ENCODE results near the gene PTRH1.

PTRH1 gene

GRCh38 chr9:127751269-127752054 is 36.0 kb upstream of the PTRH1 start:
- Histone ChIP-seq H3K4me3 (ENCODE audit: low read length) (no peak overlapping the region), H3K4me1 (ENCODE audit: insufficient read depth, low read length) (peaks cover 13% of the 10 kb centered on the region), H3K9me3 (ENCODE audit: low read length) (no peaks in the 10 kb centered on the region), H2AFZ (ENCODE audit: low read depth, low read length) (no peak overlapping the region), H3K36me3 (ENCODE audit: insufficient read depth, low read length) (peaks cover 6% of the 10 kb centered on the region), H3K27me3 (ENCODE audit: insufficient read depth, low read length) (peaks cover 29% of the 10 kb centered on the region)

- no peaks in the 10 kb centered on the region for H3K4me1 ChIP-seq (ENCODE audit: insufficient read depth, low read length)
- H3K27me3 ChIP-seq (ENCODE audit: insufficient read depth, low read length): peaks cover 18% of the 10 kb centered on the region
- H2AFZ ChIP-seq (ENCODE audit: low read depth, low read length): no peak overlapping the region
- no peaks in the 10 kb centered on the region for H3K9me3 ChIP-seq (ENCODE audit: low read length)
- peaks cover 6% of the 10 kb centered on the region for H3K36me3 ChIP-seq (ENCODE audit: insufficient read depth, low read length)
- no peak overlapping the region for H3K4me3 ChIP-seq (ENCODE audit: low read length)
Measured at GRCh38 chr9:127749090-127749787, 33.8 kb upstream of the PTRH1 start.

DNA sequence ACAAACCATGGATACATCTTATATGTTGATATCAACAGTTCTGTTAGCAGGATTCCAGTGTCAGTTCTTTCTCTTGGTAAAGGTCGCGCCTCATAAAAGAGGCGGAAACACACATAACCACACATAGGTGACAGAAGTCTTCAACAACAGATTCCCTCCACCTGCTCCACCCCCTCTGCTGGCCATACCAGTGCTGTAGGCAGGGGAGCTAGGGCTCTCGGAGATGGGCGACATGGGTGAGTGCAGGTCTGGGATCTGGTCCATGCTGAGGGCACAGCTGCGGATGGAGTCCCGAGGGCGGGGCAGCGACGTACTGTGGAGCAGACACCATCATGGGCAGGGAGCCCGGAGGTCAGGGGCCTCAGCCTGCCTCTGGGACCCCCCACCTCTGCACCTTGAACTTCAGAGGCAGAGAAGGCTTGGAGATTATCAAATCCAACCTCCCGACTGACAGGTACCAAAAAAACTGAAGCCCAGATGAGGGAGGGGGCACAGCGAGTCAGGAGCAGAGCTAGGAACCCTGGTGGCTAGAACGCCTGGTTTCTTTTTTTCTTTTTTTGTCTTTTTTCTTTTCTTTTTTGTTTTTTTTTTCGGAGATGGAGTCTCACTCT is 31.6 kb upstream of the PTRH1 start:
- no peak overlapping the region for H2AFZ ChIP-seq (ENCODE audit: low read depth, low read length)
- peaks cover 9% of the 10 kb centered on the region for H3K4me1 ChIP-seq (ENCODE audit: insufficient read depth, low read length)
- no peak overlapping the region for H3K4me3 ChIP-seq (ENCODE audit: low read length)
- peaks cover 6% of the 10 kb centered on the region for H3K36me3 ChIP-seq (ENCODE audit: insufficient read depth, low read length)
- peaks cover 12% of the 10 kb centered on the region for H3K27me3 ChIP-seq (ENCODE audit: insufficient read depth, low read length)
- no peaks in the 10 kb centered on the region for H3K9me3 ChIP-seq (ENCODE audit: low read length)

DNA sequence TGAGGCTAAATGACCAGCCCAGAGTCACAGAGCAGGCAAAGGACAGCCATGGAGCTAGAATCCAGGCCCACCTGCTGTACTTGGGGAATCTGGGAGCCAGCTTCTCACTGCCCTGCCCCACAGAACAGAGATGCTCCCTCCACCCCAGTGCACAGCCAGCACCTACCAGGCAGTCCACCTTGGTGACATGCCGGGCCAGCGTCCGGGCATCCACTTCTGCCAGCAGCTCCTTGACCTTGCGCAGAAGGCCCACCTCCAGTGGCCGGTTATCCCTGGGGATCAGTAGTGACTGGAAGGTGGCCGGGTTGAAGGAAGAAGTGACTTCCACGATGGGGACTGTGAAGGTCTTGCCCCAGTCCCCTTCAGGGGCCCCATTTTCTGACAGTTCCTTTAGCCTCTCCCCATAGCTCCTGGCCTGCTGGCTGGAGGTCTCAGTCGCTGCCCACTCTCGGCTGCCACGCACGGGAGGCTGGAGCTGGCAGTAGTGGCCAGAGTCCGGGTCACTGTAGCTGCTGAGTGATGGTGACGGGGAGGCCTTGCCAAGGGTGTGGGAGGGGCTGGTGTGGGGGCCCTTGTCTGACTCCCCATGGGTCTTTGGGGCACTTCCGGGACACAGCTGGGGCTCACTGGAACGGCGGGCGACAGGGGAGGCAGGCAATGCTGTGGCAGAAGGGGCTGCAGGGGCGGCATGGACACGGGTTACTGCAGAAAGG is 29.1 kb upstream of the PTRH1 start:
- Histone ChIP-seq H3K4me3 (ENCODE audit: low read length) (no peak overlapping the region), H3K27me3 (ENCODE audit: insufficient read depth, low read length) (peaks cover 9% of the 10 kb centered on the region)

DNA sequence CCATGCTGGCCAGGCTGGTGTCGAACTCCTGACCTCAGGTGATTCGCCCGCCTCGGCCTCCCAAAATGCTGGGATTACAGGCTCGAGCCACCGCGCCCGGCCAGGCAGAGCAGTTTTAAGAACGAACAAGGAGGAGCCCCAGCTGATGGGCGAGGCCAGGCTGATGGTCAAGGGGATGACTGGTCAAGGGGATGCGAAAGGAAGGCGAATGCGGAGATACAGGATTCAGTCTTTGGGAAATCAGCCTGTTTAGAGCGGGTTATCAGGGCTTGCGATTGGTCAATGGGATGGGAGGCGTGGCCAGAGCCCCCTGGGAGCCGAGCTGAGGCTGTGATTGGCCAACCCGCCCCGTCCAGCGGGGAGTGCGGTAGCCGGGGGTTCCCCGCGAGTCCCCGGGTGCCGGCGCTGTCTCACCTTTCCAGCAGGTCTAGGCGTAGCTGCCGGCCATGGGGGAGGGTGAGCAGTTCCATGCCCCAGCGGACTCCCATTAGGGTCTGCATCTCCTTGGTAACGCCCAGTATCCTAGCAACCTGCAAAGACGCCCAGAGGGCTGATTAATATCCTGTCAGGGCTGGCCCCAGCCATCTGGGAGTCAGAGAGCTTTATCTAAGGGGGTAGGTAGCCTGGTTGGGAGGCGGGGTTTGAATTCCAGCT is 27.1 kb upstream of the PTRH1 start:
- H3K9me3 ChIP-seq (ENCODE audit: low read length): no peaks in the 10 kb centered on the region
- H3K4me1 ChIP-seq (ENCODE audit: insufficient read depth, low read length): peaks cover 14% of the 10 kb centered on the region
- peak overlapping the region; percentile 38 for H3K4me3 ChIP-seq (ENCODE audit: low read length)
- H3K27me3 ChIP-seq (ENCODE audit: insufficient read depth, low read length): no peaks in the 10 kb centered on the region
- H3K36me3 ChIP-seq (ENCODE audit: insufficient read depth, low read length): no peaks in the 10 kb centered on the region
- peak overlapping the region; percentile 28 for H2AFZ ChIP-seq (ENCODE audit: low read depth, low read length)

More for the DNA sequence above, 29.1 kb upstream of the PTRH1 start:
- Histone ChIP-seq H3K36me3 (ENCODE audit: insufficient read depth, low read length) (peaks cover 6% of the 10 kb centered on the region), H3K4me1 (ENCODE audit: insufficient read depth, low read length) (peaks cover 14% of the 10 kb centered on the region), H3K9me3 (ENCODE audit: low read length) (no peaks in the 10 kb centered on the region), H2AFZ (ENCODE audit: low read depth, low read length) (no peak overlapping the region)

DNA sequence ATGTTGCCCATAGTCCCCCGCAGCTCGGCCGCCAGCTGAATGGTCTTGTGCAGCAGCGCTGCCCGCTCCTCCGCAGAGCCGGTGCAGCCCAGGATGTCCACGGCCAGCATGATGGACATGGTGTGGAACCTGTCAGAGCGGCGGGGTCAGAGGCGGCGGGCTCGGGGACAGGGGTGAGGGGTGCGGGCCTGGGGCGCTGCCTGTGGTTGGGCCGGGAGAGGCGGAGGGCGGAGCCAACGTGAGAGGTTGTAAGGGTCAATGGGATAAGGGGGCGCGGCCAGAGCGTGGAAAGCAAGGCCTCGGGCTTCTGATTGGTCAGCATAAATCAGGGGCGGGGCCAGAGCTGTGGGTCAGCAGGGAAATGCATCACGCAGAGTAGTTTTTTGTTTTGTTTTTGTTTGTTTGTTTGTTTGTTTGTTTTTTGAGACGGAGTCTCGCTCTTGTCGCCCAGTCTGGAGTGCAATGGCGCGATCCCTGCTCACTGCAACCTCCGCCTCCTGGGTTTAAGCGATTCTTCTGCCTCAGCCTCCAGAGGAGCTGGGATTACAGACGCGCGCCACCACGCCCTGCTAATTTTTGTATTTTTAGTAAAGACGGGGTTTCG is 26.5 kb upstream of the PTRH1 start:
- Histone ChIP-seq H3K9me3 (ENCODE audit: low read length) (no peaks in the 10 kb centered on the region), H3K4me1 (ENCODE audit: insufficient read depth, low read length) (peaks cover 14% of the 10 kb centered on the region), H3K36me3 (ENCODE audit: insufficient read depth, low read length) (no peaks in the 10 kb centered on the region), H3K4me3 (ENCODE audit: low read length) (peak overlapping the region; percentile 38), H2AFZ (ENCODE audit: low read depth, low read length) (peak overlapping the region; percentile 28), H3K27me3 (ENCODE audit: insufficient read depth, low read length) (no peaks in the 10 kb centered on the region)

DNA sequence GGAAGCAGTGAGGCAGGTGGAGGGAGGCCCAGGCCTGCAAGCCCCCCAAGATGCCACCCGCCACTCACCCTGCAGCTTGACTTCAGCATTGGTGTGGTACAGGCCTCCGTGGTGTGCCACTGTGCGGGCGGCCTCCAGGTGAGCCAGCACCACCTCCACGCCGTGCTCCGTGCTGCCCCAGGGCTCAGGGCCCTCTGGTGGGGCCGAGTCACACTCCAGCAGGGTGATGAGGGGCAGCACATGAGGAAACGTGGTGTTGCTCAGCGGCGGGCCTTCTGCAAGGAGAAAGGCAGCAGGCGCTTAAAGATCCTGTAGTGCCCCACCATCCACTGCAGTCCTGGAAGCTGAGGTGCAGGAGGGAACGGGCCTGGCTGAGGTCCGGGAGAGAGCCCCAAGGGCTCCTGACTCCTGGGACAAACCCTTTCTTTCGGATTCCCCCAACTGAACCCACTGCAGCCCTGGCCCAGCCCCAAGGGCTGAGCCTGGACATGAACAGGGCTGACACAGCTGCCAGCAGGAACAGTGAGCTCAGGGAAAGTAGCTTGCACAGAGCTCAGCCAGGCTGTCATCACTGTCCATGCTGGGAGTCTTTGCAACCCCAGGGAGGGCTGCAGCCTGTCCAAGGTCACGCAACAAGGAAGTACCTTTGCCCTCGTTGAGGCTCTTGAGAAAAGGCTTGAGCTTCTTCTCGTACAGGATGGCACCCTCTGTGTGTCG is 24.3 kb upstream of the PTRH1 start:
- H3K27me3 ChIP-seq (ENCODE audit: insufficient read depth, low read length): no peaks in the 10 kb centered on the region
- no peaks in the 10 kb centered on the region for H3K9me3 ChIP-seq (ENCODE audit: low read length)
- peaks cover 23% of the 10 kb centered on the region for H3K4me1 ChIP-seq (ENCODE audit: insufficient read depth, low read length)
- H2AFZ ChIP-seq (ENCODE audit: low read depth, low read length): no peak overlapping the region
- no peak overlapping the region for H3K4me3 ChIP-seq (ENCODE audit: low read length)
- H3K36me3 ChIP-seq (ENCODE audit: insufficient read depth, low read length): no peaks in the 10 kb centered on the region

GRCh38 chr9:127738666-127739065 is 23.2 kb upstream of the PTRH1 start:
- H3K36me3 ChIP-seq (ENCODE audit: insufficient read depth, low read length): no peaks in the 10 kb centered on the region
- peaks cover 26% of the 10 kb centered on the region for H3K4me1 ChIP-seq (ENCODE audit: insufficient read depth, low read length)
- H3K4me3 ChIP-seq (ENCODE audit: low read length): no peak overlapping the region
- H3K27me3 ChIP-seq (ENCODE audit: insufficient read depth, low read length): no peaks in the 10 kb centered on the region
- H3K9me3 ChIP-seq (ENCODE audit: low read length): no peaks in the 10 kb centered on the region
- H2AFZ ChIP-seq (ENCODE audit: low read depth, low read length): no peak overlapping the region

DNA sequence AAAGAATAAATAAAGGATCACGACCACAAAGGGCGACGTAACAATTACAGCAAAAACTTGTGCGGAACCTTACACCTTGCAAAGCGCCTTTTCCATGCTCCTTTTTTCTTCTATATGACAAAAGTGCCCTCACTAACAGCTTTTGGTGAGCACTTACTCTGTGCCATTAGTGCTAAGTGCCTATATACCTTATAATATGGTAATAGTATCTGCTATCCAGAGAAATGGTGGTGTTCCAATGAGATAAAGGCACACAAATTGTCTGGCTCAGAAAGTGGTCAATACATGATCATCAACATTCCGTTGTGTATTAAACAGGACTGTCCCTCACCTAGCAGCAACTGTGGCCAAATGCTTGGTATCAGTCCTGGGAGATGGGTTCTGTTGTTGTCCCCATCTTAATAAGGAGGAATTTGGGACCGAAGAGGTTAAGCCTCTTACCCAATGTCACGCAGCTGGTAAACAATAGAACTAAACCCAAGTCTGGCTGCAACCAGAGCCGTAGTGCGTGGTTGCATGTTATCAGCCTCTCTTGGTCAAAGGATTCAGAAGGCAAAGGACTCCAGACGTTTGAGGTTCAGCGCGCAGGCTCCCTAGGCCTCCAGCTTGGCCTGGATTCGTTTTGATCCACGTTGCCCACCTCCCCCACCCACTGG is 20.2 kb upstream of the PTRH1 start:
- Histone ChIP-seq H3K36me3 (ENCODE audit: insufficient read depth, low read length) (no peaks in the 10 kb centered on the region), H3K4me1 (ENCODE audit: insufficient read depth, low read length) (peaks cover 14% of the 10 kb centered on the region), H3K4me3 (ENCODE audit: low read length) (peak overlapping the region; percentile 23), H3K9me3 (ENCODE audit: low read length) (no peaks in the 10 kb centered on the region), H3K27me3 (ENCODE audit: insufficient read depth, low read length) (no peaks in the 10 kb centered on the region), H2AFZ (ENCODE audit: low read depth, low read length) (peak overlapping the region; percentile 13)

- H2AFZ ChIP-seq (ENCODE audit: low read depth, low read length): peak within 1 kb of the TSS; percentile 86
- H3K36me3 ChIP-seq (ENCODE audit: insufficient read depth, low read length): no peaks in the 10 kb centered on the region
- peaks cover 14% of the 10 kb centered on the region for H3K4me1 ChIP-seq (ENCODE audit: insufficient read depth, low read length)
- H3K27me3 ChIP-seq (ENCODE audit: insufficient read depth, low read length): no peaks in the 10 kb centered on the region
- H3K9me3 ChIP-seq (ENCODE audit: low read length): no peaks in the 10 kb centered on the region
- H3K4me3 ChIP-seq (ENCODE audit: low read length): peak within 1 kb of the TSS; percentile 63
Measured at GRCh38 chr9:127734747-127735529, 19.5 kb upstream of the PTRH1 start, which contains the start of gene TOR2A. Gene TOR2A (minus strand): TSS chr9:127735294. CDS start chr9:127735270, 24 bp downstream.

DNA sequence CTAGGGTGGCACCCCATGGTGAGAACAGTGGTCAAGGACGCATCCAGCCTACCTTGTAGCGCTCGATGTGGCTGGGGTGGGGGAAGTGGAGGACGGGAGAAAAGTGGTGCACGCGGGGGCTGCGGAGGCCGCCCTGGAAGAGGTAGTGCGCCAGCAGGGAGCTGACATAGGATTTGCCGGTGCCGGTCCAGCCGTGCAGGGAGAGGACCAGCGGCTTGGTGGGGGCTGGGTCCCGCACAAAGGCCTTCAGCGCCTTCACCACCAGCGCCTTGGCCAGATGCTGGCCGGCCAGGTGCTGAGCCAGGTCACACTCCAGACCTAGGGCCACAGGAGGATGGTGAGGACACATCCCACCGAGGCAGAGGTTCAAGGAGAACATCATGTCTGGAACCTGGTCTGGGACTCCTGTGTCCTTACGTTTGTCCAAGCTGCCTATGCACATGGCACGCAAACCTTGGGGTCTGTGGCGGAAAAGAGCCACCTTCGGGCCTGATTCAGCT is 18.8 kb upstream of the PTRH1 start:
- peaks cover 14% of the 10 kb centered on the region for H3K4me1 ChIP-seq (ENCODE audit: insufficient read depth, low read length)
- H3K9me3 ChIP-seq (ENCODE audit: low read length): no peaks in the 10 kb centered on the region
- no peaks in the 10 kb centered on the region for H3K27me3 ChIP-seq (ENCODE audit: insufficient read depth, low read length)
- H2AFZ ChIP-seq (ENCODE audit: low read depth, low read length): no peak overlapping the region
- no peaks in the 10 kb centered on the region for H3K36me3 ChIP-seq (ENCODE audit: insufficient read depth, low read length)
- H3K4me3 ChIP-seq (ENCODE audit: low read length): peak overlapping the region; percentile 63
